H1 (cell line): ENCODE measurements around the gene EEF1AKMT1. TPM values are rescaled to one million over a fixed set of nuclear protein-coding genes. Genes with fewer than 3 reads are reported as not detected.

ENCODE experiments used
- CBX8 ChIP-seq: fragments of 300-800, 300-1000 bp; sonication (generic); IDR thresholded peaks from 2 replicates; pipeline ENCODE4 v1.7.1; 2016; ENCODE audit warnings: low read depth, low read length, borderline replicate concordance
- EZH2 ChIP-seq: fragments of 200-600 bp; sonication (generic); IDR thresholded peaks from 2 replicates; pipeline ENCODE4 v1.7.1; 2012; ENCODE audit warnings: low read depth, mild to moderate bottlenecking, moderate library complexity, low read length, inconsistent platforms; ENCODE audit not compliant: severe bottlenecking
- polyA plus RNA-seq, 7 experiments: library from polyadenylated mRNA; depleted of rRNA in 3 of 7; stranded (reverse) in 5 of 7; unstranded in 2 of 7; fragments of >200 nt in 5 of 7; fragments of 200-250 nt in 2 of 7; gene quantifications; 1 replicate in 5 of 7; 2 replicates in 1 of 7; 4 replicates in 1 of 7; pipeline versions ENCODE4 v1.2.1 to v1.2.3, GENCODE V29; 2011 to 2013; ENCODE audit warnings: missing spikeins in 2 of 7, mixed read lengths in 2 of 7
- total RNA-seq: library from RNA; stranded (reverse); fragmentation: NEBNext Ultra II Directional; extraction: Animal tissue kit (Norgen Biotek cat#: 25700); gene quantifications from 2 replicates; pipeline ENCODE4 v1.2.1, GENCODE V29; 2021

EEF1AKMT1 gene
- total and polyA plus RNA-seq, 2 of the 8 experiments (the other 6 are each of a cell fraction or from before 2014, with no cell fraction given), result 3.1 to 4.1 TPM

- TF ChIP-seq CBX8, result no peak
- TF ChIP-seq EZH2, result no peak
These were observed 67.1 kb downstream of the EEF1AKMT1 start (continued) for GRCh38 chr13:20706661-20707060.
